T-cell (primary cell): Measurements from ENCODE around the gene IL1RAP. TPM values are rescaled to one million over a fixed set of nuclear protein-coding genes. Genes with fewer than 3 reads are reported as not detected.

Source experiments
- ATAC-seq, 4 experiments: fragments of 200-7000 bp in 3 of 4; fragments of 150-1000 bp in 1 of 4; cut with Tn5 transposase; replicated peaks in 1 of 4; 1 replicate in 3 of 4; 2 replicates in 1 of 4; pipeline ENCODE4 v1.10.0; 2021; ENCODE audit warnings: moderate library complexity in 3 of 4, mild to moderate bottlenecking in 2 of 4, moderate number of reproducible peaks in 1 of 4
- CTCF ChIA-PET, 2 donors: fragments of 300-600 bp; sonication (Branson Sonifier 250); formaldehyde crosslinking; loops; one replicate each; lab custom pipeline; 2022; ENCODE audit warnings: antibody characterized with exemption in 2 of 2; lab: Charles Lee
- POLR2A ChIA-PET, 2 donors: fragments of 300-600 bp; sonication (Branson Sonifier 250); formaldehyde crosslinking; loops; one replicate each; lab custom pipeline; 2022; ENCODE audit warnings: antibody characterized with exemption in 2 of 2; lab: Charles Lee
- DNase-seq, 35 experiments: peaks; one replicate each; pipeline versions ENCODE4 v3.0.0 to v3.0.0-alpha.2; 2013 to 2023
- H3K27ac ChIP-seq: one replicate; pipeline ENCODE4 v1.5.1; 2013; ENCODE audit warnings: low read length
- H3K27me3 ChIP-seq, 2 experiments: replicated peaks in 1 of 2; 1 replicate in 1 of 2; 2 replicates in 1 of 2; pipeline versions ENCODE4 v1.6.1 to v1.7.0; 2013; ENCODE audit warnings: low read length in 1 of 2, mixed read lengths in 1 of 2; ENCODE audit not compliant: control insufficient read depth in 2 of 2, insufficient read depth in 2 of 2; ENCODE audit errors: extremely low read depth in 1 of 2
- H3K36me3 ChIP-seq, 2 donors: 1 replicate in 1 of 2; 2 replicates in 1 of 2; pipeline versions ENCODE4 v1.6.1 to v1.7.0; 2013; ENCODE audit warnings: low read length in 1 of 2; ENCODE audit not compliant: control insufficient read depth in 2 of 2, insufficient read depth in 1 of 2; ENCODE audit errors: extremely low read depth in 1 of 2
- H3K4me1 ChIP-seq, 2 experiments: 1 replicate in 1 of 2; 2 replicates in 1 of 2; pipeline versions ENCODE4 v1.6.1 to v1.7.0; 2013; ENCODE audit warnings: low read length in 2 of 2, mixed read lengths in 1 of 2; ENCODE audit not compliant: insufficient read depth in 2 of 2, control insufficient read depth in 1 of 2; ENCODE audit errors: extremely low read depth in 1 of 2
- H3K4me3 ChIP-seq, 2 donors: 1 replicate in 1 of 2; 2 replicates in 1 of 2; pipeline versions ENCODE4 v1.5.1 to v1.7.0; 2013; ENCODE audit warnings: mild to moderate bottlenecking in 2 of 2, low read length in 1 of 2, moderate library complexity in 1 of 2; ENCODE audit not compliant: control insufficient read depth in 1 of 2; ENCODE audit errors: extremely low read depth in 1 of 2
- H3K9me3 ChIP-seq: 2 replicates; pipeline ENCODE4 v1.7.0; 2013
- H3K27ac Mint-ChIP-seq, 2 donors: one replicate each; pipeline ENCODE4 v1.8.0; 2020 to 2021; ENCODE audit warnings: mild to moderate bottlenecking in 2 of 2, mixed read lengths in 2 of 2
- H3K27me3 Mint-ChIP-seq, 2 donors: one replicate each; pipeline ENCODE4 v1.8.0; 2021 to 2022; ENCODE audit warnings: mixed read lengths in 2 of 2
- H3K36me3 Mint-ChIP-seq: one replicate; pipeline ENCODE4 v1.8.0; 2021; ENCODE audit warnings: mixed read lengths
- H3K4me1 Mint-ChIP-seq, 3 donors: one replicate each; pipeline ENCODE4 v1.8.0; 2020 to 2022; ENCODE audit warnings: mixed read lengths in 3 of 3, mild to moderate bottlenecking in 1 of 3
- H3K4me3 Mint-ChIP-seq, 3 donors: one replicate each; pipeline ENCODE4 v1.8.0; 2020 to 2022; ENCODE audit warnings: mild to moderate bottlenecking in 3 of 3, mixed read lengths in 3 of 3, moderate library complexity in 3 of 3
- H3K9me3 Mint-ChIP-seq, 3 donors: one replicate each; pipeline ENCODE4 v1.8.0; 2020 to 2022; ENCODE audit warnings: mixed read lengths in 3 of 3
- WGBS: methylation state at CpG from one replicate; pipeline ENCODE4 v1.1.5; 2013; ENCODE audit warnings: missing lambda C conversion rate; ENCODE audit not compliant: insufficient coverage; 5-methylcytosine and 5-hydroxymethylcytosine counted together
- total RNA-seq, 35 experiments: library from RNA in 6 of 35; stranded (reverse) in 6 of 35; fragments of 120-200 nt in 1 of 35; gene quantifications; one replicate each; pipeline versions ENCODE4 v1.2.1 to v1.2.4 and lab custom pipeline; 2013 to 2026

Gene IL1RAP
- total RNA-seq, 5 donors from 2014 or later (not counting 1 experiment from before 2014, with no cell fraction given) = 8.6 to 14.5 (median 9.9) TPM

DNA sequence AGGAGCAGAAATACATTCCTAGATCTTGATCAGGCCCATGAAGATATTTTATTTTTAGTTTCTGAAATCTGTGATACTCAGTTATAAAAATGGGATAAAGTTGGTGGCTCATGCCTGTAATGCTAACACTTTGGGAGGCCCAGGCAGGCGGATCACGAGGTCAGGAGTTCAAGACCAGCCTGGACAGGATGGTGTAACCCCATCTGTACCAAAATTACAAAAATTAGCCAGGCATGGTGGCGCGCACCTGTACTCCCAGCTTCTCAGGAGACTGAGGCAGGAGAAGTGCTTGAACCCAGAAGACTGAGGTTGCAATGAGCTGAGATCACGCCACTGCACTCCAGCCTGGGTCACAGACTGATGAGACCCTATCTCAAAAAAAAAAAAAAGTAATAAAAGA lies 105.5 kb downstream of the IL1RAP start:
- ATAC-seq (no peak), DNase-seq (no peak)
- Histone ChIP-seq H3K27me3 (no peaks in the 10 kb centered on the region), H3K4me3 (no peak overlapping the region), H3K9me3 (no peaks in the 10 kb centered on the region), H3K4me1 (peaks cover 2 to 12% of the 10 kb centered on the region in 2 experiments), H3K36me3 (peaks cover 0 to 8% of the 10 kb centered on the region in 2 donors), H3K27ac (no peak overlapping the region)
- no peaks in the 10 kb centered on the region for H3K27me3 Mint-ChIP-seq
- no CpG with 5 or more reads among the region's 5 CpGs for WGBS
- H3K4me1 Mint-ChIP-seq = peaks cover 33 to 38% (median 37%) of the 10 kb centered on the region in 3 donors
- no peak overlapping the region for H3K4me3 Mint-ChIP-seq
- CTCF ChIA-PET = no interaction called here
- peaks cover 30% of the 10 kb centered on the region for H3K36me3 Mint-ChIP-seq
- no peak overlapping the region for H3K27ac Mint-ChIP-seq
- POLR2A ChIA-PET = interaction anchor here in 1 of 2 donors (0.6 kb wide), 1 partner anchor 321 kb away, joined by 7 read pairs; no protein-coding TSS in a partner anchor
- no peaks in the 10 kb centered on the region for H3K9me3 Mint-ChIP-seq

DNA sequence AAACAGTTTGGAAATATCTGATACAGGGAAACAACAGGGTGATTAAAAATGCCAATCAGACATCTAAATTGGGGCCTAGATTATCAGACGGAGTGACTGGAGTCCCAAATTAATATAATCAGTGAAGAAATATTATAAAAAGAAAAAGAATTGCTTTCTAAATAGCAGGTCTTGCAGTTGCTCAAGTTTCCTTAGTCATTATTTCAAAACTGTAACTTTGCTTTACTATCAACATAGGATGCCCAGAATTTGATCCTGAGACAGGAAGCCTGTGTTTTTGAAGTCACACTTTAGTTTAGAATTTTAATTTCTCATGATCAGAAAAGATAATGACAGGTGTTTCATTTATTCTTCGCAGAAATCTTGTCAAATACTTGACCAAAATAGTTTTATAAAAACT lies 105.9 kb downstream of the IL1RAP start:
- Histone ChIP-seq H3K27me3 (no peaks in the 10 kb centered on the region), H3K9me3 (no peaks in the 10 kb centered on the region), H3K36me3 (peaks cover 0 to 11% of the 10 kb centered on the region in 2 donors), H3K4me3 (no peak overlapping the region), H3K4me1 (peaks cover 2 to 12% of the 10 kb centered on the region in 2 experiments), H3K27ac (no peak overlapping the region)
- Mint-ChIP-seq H3K27ac (no peak overlapping the region), H3K36me3 (peaks cover 34% of the 10 kb centered on the region), H3K4me1 (peaks cover 31 to 37% (median 35%) of the 10 kb centered on the region in 3 donors), H3K9me3 (no peaks in the 10 kb centered on the region), H3K27me3 (no peaks in the 10 kb centered on the region), H3K4me3 (no peak overlapping the region)
- POLR2A ChIA-PET = no interaction called here
- no peak for DNase-seq
- WGBS = no CpG with 5 or more reads among the region's 2 CpGs
- ATAC-seq = no peak
- CTCF ChIA-PET = no interaction called here

DNA sequence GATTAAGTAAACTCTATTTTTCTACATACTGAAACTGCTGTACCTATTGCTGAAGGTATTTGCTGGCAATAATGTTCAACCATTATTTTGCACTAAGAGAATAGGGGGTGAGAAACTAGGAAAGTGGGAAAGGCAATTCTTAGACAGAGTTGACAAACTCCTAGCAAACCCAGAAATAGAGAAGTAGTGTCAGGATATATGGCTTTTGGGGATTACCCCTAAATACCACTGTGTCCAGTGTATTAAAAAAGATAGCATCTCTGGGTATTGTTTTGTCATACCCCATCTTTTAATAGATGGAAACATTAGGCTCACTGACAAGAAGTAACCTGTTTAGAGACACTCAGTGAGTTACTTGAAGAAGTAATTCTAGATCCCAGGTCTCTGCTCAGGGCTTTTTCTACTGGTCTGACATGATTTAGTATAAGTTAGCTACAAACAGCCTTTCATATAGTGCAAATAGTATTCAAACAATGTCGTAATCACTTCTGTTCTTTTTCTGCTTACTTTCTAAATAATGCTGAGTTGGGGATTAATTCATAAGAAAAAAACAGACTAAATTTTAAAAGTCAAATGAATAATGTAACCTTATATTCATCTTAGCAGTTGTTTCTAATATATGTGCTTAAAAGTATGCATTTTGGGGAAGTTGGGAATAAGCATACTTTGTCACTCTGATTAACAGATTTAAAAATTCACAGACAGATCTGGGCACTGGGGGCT lies 107.2 kb downstream of the IL1RAP start:
- CTCF ChIA-PET = no interaction called here
- H3K4me1 Mint-ChIP-seq = peaks cover 28 to 33% (median 32%) of the 10 kb centered on the region in 3 donors

DNA sequence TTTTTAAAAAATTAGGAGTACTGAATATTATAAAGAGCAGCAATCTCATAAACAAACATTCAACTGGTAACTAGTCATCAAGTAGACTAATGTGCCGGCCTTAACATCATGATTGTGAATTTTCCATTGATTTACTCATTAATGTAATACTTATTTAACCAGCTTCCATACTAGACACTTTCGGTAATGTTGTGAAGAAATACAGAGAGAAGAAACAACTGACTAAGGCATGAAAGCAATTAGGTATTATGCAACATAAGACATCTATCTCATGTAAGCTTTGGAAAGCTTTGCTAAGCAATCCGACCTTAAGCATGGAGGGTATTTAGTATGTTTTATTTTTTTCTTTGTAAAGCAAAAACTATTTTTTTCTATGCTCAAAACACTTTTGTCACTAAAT lies 108.0 kb downstream of the IL1RAP start:
- Mint-ChIP-seq H3K36me3 (peaks cover 39% of the 10 kb centered on the region), H3K9me3 (no peaks in the 10 kb centered on the region), H3K27ac (no peak overlapping the region), H3K27me3 (no peaks in the 10 kb centered on the region), H3K4me3 (no peak overlapping the region), H3K4me1 (peaks cover 19 to 24% (median 24%) of the 10 kb centered on the region in 3 donors)
- H3K4me1 ChIP-seq = peaks cover 2 to 12% of the 10 kb centered on the region in 2 experiments
- ChIA-PET POLR2A (no interaction called here), CTCF (no interaction called here)
- no peaks in the 10 kb centered on the region for H3K27me3 ChIP-seq
- H3K9me3 ChIP-seq = no peaks in the 10 kb centered on the region
- no peak for ATAC-seq
- no CpG with 5 or more reads among the region's 3 CpGs for WGBS
- H3K27ac ChIP-seq = no peak overlapping the region
- H3K4me3 ChIP-seq = no peak overlapping the region
- no peak for DNase-seq
- H3K36me3 ChIP-seq = peaks cover 0 to 11% of the 10 kb centered on the region in 2 donors

More for the DNA sequence above, 107.2 kb downstream of the IL1RAP start:
- Mint-ChIP-seq H3K4me3 (no peak overlapping the region), H3K27me3 (no peaks in the 10 kb centered on the region), H3K27ac (no peak overlapping the region), H3K9me3 (no peaks in the 10 kb centered on the region), H3K36me3 (peaks cover 38% of the 10 kb centered on the region)
- POLR2A ChIA-PET = no interaction called here
- no peak for ATAC-seq
- DNase-seq = no peak
- Histone ChIP-seq H3K4me3 (no peak overlapping the region), H3K9me3 (no peaks in the 10 kb centered on the region), H3K27ac (no peak overlapping the region), H3K36me3 (peaks cover 0 to 11% of the 10 kb centered on the region in 2 donors), H3K27me3 (no peaks in the 10 kb centered on the region), H3K4me1 (peaks cover 2 to 12% of the 10 kb centered on the region in 2 experiments)
- WGBS = no CpG with 5 or more reads among the region's 1 CpG

DNA sequence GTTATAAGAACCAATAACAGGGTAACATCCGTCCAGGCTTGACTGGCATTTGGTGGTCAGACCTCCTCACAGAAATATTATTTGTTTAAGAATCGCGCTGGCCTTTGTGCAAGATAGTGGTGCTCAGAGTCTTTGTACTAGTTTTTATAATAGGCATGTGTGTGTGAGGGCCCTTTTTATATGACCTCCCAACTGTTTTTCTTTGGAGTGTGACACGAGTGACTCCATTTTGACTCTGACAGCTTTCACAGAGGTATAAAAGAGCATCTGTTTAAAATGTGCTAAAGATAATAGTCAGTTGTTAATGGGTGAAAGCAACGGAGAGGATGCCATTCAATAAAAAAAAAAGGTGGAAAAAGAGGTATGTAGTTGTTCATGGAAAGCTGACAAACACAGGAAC lies 110.4 kb downstream of the IL1RAP start:
- Histone ChIP-seq H3K27ac (no peak overlapping the region), H3K27me3 (no peaks in the 10 kb centered on the region), H3K9me3 (no peaks in the 10 kb centered on the region), H3K4me3 (no peak overlapping the region), H3K36me3 (peaks cover 0 to 15% of the 10 kb centered on the region in 2 donors), H3K4me1 (no peaks in the 10 kb centered on the region)
- Mint-ChIP-seq H3K27me3 (no peaks in the 10 kb centered on the region), H3K27ac (no peak overlapping the region), H3K4me3 (no peak overlapping the region), H3K4me1 (peaks cover 0 to under 1% (median under 1%) of the 10 kb centered on the region in 3 donors), H3K36me3 (peaks cover 56% of the 10 kb centered on the region), H3K9me3 (no peaks in the 10 kb centered on the region)
- POLR2A ChIA-PET = no interaction called here
- DNase-seq = no peak
- 100% methylated on average over 2 of the region's 5 CpGs for WGBS
- ATAC-seq = no peak
- CTCF ChIA-PET = interaction anchor here in 1 of 2 donors (1.0 kb wide), 1 partner anchor 18 kb away, joined by 3 read pairs; no protein-coding TSS in a partner anchor

DNA sequence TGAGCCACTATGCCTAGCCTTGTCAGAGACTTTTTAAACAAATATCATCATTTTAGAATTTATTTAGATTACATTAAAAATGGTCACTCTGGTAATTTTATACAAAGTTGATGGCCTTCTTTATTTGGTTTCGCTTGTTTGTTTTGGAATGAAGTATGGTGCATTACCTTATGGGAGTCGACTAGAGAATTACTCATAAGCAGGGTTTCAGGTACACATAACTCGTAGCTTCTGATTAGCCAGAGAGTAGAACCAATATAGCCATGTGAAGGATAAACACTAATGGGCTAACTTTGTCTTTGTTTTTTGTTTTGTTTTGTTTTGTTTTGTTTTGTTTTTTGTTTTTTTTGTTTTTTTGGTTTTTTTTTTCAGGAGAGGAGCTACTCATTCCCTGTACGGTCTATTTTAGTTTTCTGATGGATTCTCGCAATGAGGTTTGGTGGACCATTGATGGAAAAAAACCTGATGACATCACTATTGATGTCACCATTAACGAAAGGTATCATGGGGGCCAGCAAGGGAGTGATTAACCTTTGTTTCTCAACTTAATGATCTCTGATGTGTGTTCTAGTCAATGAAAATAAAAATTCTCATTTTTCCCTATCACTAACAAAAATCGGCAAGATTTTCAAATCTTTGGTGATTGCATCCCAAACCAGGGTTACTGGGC lies 113.2 kb downstream of the IL1RAP start:
- no peak for ATAC-seq
- ChIA-PET POLR2A (no interaction called here), CTCF (interaction anchor here in 1 of 2 donors (0.6 kb wide), 1 partner anchor 10 kb away, joined by 4 read pairs; no protein-coding TSS in a partner anchor)
- H3K4me1 Mint-ChIP-seq = peaks cover 0 to 6% (median 6%) of the 10 kb centered on the region in 3 donors
- no peaks in the 10 kb centered on the region for H3K27me3 ChIP-seq
- WGBS = 57% methylated on average over 3 of the region's 7 CpGs
- peaks cover 0 to 15% of the 10 kb centered on the region in 2 donors for H3K36me3 ChIP-seq
- no peak overlapping the region for H3K4me3 Mint-ChIP-seq
- no peak overlapping the region for H3K27ac Mint-ChIP-seq
- DNase-seq = no peak
- peaks cover 53% of the 10 kb centered on the region for H3K36me3 Mint-ChIP-seq
- no peaks in the 10 kb centered on the region for H3K9me3 ChIP-seq
- H3K4me1 ChIP-seq = no peaks in the 10 kb centered on the region
- no peak overlapping the region for H3K27ac ChIP-seq
- H3K9me3 Mint-ChIP-seq = no peaks in the 10 kb centered on the region
- no peak overlapping the region for H3K4me3 ChIP-seq
- H3K27me3 Mint-ChIP-seq = no peaks in the 10 kb centered on the region
